PC-3 (cell line): ENCODE measurements around the gene SOX5.

ENCODE experiments used
- EZH2 ChIP-seq: fragments of 300-600 bp; sonication (generic); IDR thresholded peaks from one replicate; pipeline ENCODE4 v1.6.1; 2017; ENCODE audit warnings: antibody characterized with exemption, mild to moderate bottlenecking, low read length; ENCODE audit not compliant: unreplicated experiment
- TF ChIP-seq, protein P1 (sequence below): fragments of 300-600 bp; sonication (generic); conservative IDR thresholded peaks from 2 replicates; pipeline ENCODE4 v1.5.1; 2017; ENCODE audit warnings: antibody characterized with exemption, low read depth, mild to moderate bottlenecking, low read length

DNA sequence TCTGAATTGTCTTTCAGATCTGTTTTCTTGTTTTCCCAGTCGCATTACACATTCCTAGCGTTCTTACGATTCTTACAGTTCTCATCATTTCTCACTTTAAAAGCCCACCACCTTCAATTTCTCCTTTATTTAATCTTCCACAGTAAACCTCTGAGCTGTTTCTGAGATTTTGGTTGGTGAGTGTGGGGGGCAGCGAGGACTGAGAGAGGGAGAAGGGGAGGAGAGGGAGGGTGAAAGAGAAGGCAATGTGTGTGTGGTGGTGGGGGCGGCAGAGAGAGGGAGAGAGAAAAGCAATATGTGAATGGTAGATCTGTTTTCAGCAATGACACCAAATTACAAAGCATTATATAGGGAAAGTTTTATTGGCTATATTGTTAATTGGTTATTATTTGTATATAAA is 282.6 kb downstream of the SOX5 start:
- TF ChIP-seq, protein P1, sequence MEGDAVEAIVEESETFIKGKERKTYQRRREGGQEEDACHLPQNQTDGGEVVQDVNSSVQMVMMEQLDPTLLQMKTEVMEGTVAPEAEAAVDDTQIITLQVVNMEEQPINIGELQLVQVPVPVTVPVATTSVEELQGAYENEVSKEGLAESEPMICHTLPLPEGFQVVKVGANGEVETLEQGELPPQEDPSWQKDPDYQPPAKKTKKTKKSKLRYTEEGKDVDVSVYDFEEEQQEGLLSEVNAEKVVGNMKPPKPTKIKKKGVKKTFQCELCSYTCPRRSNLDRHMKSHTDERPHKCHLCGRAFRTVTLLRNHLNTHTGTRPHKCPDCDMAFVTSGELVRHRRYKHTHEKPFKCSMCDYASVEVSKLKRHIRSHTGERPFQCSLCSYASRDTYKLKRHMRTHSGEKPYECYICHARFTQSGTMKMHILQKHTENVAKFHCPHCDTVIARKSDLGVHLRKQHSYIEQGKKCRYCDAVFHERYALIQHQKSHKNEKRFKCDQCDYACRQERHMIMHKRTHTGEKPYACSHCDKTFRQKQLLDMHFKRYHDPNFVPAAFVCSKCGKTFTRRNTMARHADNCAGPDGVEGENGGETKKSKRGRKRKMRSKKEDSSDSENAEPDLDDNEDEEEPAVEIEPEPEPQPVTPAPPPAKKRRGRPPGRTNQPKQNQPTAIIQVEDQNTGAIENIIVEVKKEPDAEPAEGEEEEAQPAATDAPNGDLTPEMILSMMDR = no peak
- no peak for TF ChIP-seq EZH2
